H9 (cell line): ENCODE measurements around the gene JAG2. TPM values are rescaled to one million over a fixed set of nuclear protein-coding genes. Genes with fewer than 3 reads are reported as not detected.

Experiments
- DNase-seq: peaks from one replicate; pipeline ENCODE4 v3.0.0-alpha.2; 2017
- H2AFZ ChIP-seq: one replicate; pipeline ENCODE4 v1.6.1; 2013; ENCODE audit warnings: mild to moderate bottlenecking, low read length, control low read depth, moderate library complexity
- H2AK5ac ChIP-seq: 2 replicates; pipeline ENCODE4 v1.6.1; 2013; ENCODE audit warnings: low read length, control low read depth, mixed read lengths; ENCODE audit not compliant: insufficient read length
- H2BK120ac ChIP-seq: one replicate; pipeline ENCODE4 v1.6.1; 2013; ENCODE audit warnings: low read depth, mild to moderate bottlenecking, low read length, control low read depth, inconsistent platforms; ENCODE audit not compliant: poor library complexity, severe bottlenecking
- H2BK12ac ChIP-seq: 2 replicates; pipeline ENCODE4 v1.6.1; 2013; ENCODE audit warnings: low read length, control low read depth, mixed read lengths, low read depth; ENCODE audit not compliant: insufficient read length
- H2BK15ac ChIP-seq: 2 replicates; pipeline ENCODE4 v1.6.1; 2013; ENCODE audit warnings: low read depth, low read length, control low read depth
- H2BK20ac ChIP-seq: one replicate; pipeline ENCODE4 v1.6.1; 2013; ENCODE audit warnings: low read depth, mild to moderate bottlenecking, low read length, control low read depth, inconsistent platforms; ENCODE audit not compliant: poor library complexity, severe bottlenecking
- H2BK5ac ChIP-seq: 2 replicates; pipeline ENCODE4 v1.6.1; 2013; ENCODE audit warnings: low read length, control low read depth, mixed read lengths; ENCODE audit not compliant: insufficient read length
- H3K14ac ChIP-seq: 2 replicates; pipeline ENCODE4 v1.6.1; 2013; ENCODE audit warnings: low read length, control low read depth; ENCODE audit not compliant: insufficient read depth
- H3K18ac ChIP-seq: 2 replicates; pipeline ENCODE4 v1.6.1; 2013; ENCODE audit warnings: low read depth, mild to moderate bottlenecking, mixed read lengths, low read length, control low read depth; ENCODE audit not compliant: insufficient read length
- H3K23ac ChIP-seq: 2 replicates; pipeline ENCODE4 v1.6.1; 2013; ENCODE audit warnings: low read length, control low read depth, mixed read lengths, low read depth; ENCODE audit not compliant: insufficient read length
- H3K23me2 ChIP-seq: 2 replicates; pipeline ENCODE4 v1.6.1; 2013; ENCODE audit warnings: low read depth, mild to moderate bottlenecking, mixed read lengths, low read length, control low read depth; ENCODE audit not compliant: insufficient read length, poor library complexity, severe bottlenecking
- H3K27ac ChIP-seq: 2 replicates; pipeline ENCODE4 v1.5.1; 2013; ENCODE audit warnings: low read length, control low read depth, mixed read lengths, low read depth; ENCODE audit not compliant: insufficient read length
- H3K27me3 ChIP-seq: 2 replicates; pipeline ENCODE4 v1.6.1; 2013; ENCODE audit warnings: low read length, control low read depth, inconsistent platforms; ENCODE audit not compliant: insufficient read depth
- H3K4ac ChIP-seq: 2 replicates; pipeline ENCODE4 v1.6.1; 2013; ENCODE audit warnings: low read depth, mild to moderate bottlenecking, control low read depth, inconsistent platforms, low read length, moderate library complexity
- H3K4me1 ChIP-seq: 2 replicates; pipeline ENCODE4 v1.6.1; 2013; ENCODE audit warnings: low read length, control low read depth, inconsistent platforms; ENCODE audit not compliant: insufficient read depth
- H3K4me2 ChIP-seq: 2 replicates; pipeline ENCODE4 v1.6.1; 2013; ENCODE audit warnings: low read length, control low read depth, mixed read lengths; ENCODE audit not compliant: insufficient read length, insufficient read depth
- H3K56ac ChIP-seq: 2 replicates; pipeline ENCODE4 v1.6.1; 2013; ENCODE audit warnings: low read depth, mild to moderate bottlenecking, mixed read lengths, low read length, control low read depth; ENCODE audit not compliant: insufficient read length
- H3K79me1 ChIP-seq: 2 replicates; pipeline ENCODE4 v1.6.1; 2013; ENCODE audit warnings: low read depth, mild to moderate bottlenecking, moderate library complexity, low read length, control low read depth, inconsistent platforms; ENCODE audit not compliant: insufficient read depth, poor library complexity, severe bottlenecking
- H3K79me2 ChIP-seq: 2 replicates; pipeline ENCODE4 v1.6.1; 2013; ENCODE audit warnings: low read length, control low read depth, inconsistent platforms; ENCODE audit not compliant: insufficient read depth
- H3K9ac ChIP-seq: 2 replicates; pipeline ENCODE4 v1.6.1; 2013; ENCODE audit warnings: low read length, control low read depth, mixed read lengths; ENCODE audit not compliant: insufficient read length; ENCODE audit errors: extremely low read depth
- H3K9me3 ChIP-seq: one replicate; pipeline ENCODE4 v1.6.1; 2013; ENCODE audit warnings: low read depth, low read length, inconsistent platforms; ENCODE audit not compliant: control insufficient read depth
- H3T11ph ChIP-seq: one replicate; pipeline ENCODE4 v1.6.1; 2013; ENCODE audit warnings: mild to moderate bottlenecking, low read length, control low read depth, inconsistent platforms
- H4K20me1 ChIP-seq: one replicate; pipeline ENCODE4 v1.6.1; 2013; ENCODE audit not compliant: control insufficient read depth, insufficient read length, insufficient read depth
- H4K5ac ChIP-seq: 2 replicates; pipeline ENCODE4 v1.6.1; 2013; ENCODE audit warnings: low read depth, mild to moderate bottlenecking, mixed read lengths, low read length, control low read depth; ENCODE audit not compliant: insufficient read length
- H4K8ac ChIP-seq: replicated peaks from 2 replicates; pipeline ENCODE4 v1.6.1; 2013; ENCODE audit warnings: low read length, control low read depth, mixed read lengths, low read depth; ENCODE audit not compliant: insufficient read length
- H4K91ac ChIP-seq: 2 replicates; pipeline ENCODE4 v1.6.1; 2013; ENCODE audit warnings: low read depth, mild to moderate bottlenecking, moderate library complexity, mixed read lengths, low read length, control low read depth; ENCODE audit not compliant: insufficient read length
- H3K27ac Mint-ChIP-seq, 3 experiments: 2 replicates in 2 of 3; 3 replicates in 1 of 3; pipeline ENCODE4 v1.8.0; 2020 to 2021; ENCODE audit warnings: mixed read lengths in 3 of 3, mild to moderate bottlenecking in 1 of 3, moderate library complexity in 1 of 3
- H3K27me3 Mint-ChIP-seq: 2 replicates; pipeline ENCODE4 v1.8.0; 2021; ENCODE audit warnings: low read depth, mild to moderate bottlenecking, moderate library complexity, mixed read lengths
- H3K36me3 Mint-ChIP-seq, 3 experiments: 2 replicates in 2 of 3; 3 replicates in 1 of 3; pipeline ENCODE4 v1.8.0; 2020 to 2021; ENCODE audit warnings: low read depth in 3 of 3, mixed read lengths in 3 of 3; ENCODE audit not compliant: insufficient read depth in 1 of 3
- H3K4me1 Mint-ChIP-seq, 2 experiments: 2 replicates each; pipeline ENCODE4 v1.8.0; 2020; ENCODE audit warnings: mixed read lengths in 2 of 2
- H3K4me3 Mint-ChIP-seq, 2 experiments: 2 replicates in 1 of 2; 3 replicates in 1 of 2; pipeline ENCODE4 v1.8.0; 2020 to 2021; ENCODE audit warnings: mild to moderate bottlenecking in 2 of 2, mixed read lengths in 2 of 2, moderate library complexity in 1 of 2
- H3K9me3 Mint-ChIP-seq, 2 experiments: 2 replicates in 1 of 2; 3 replicates in 1 of 2; pipeline ENCODE4 v1.8.0; 2020; ENCODE audit warnings: mild to moderate bottlenecking in 2 of 2, mixed read lengths in 2 of 2, moderate library complexity in 1 of 2
- WGBS: extraction: QIAGEN DNeasy Blood & Tissue Kit; methylation state at CpG from one replicate; pipeline ENCODE4 v1.1.7; 2013; ENCODE audit warnings: missing lambda C conversion rate, low lambda C conversion rate, mixed read lengths; ENCODE audit not compliant: insufficient read length; ENCODE audit errors: extremely low coverage; 5-methylcytosine and 5-hydroxymethylcytosine counted together
- total RNA-seq: library from RNA; stranded (reverse); gene quantifications from 2 replicates; pipeline ENCODE4 v1.2.1, GENCODE V29; 2021
- TF ChIP-seq, protein P1 (sequence below): fragments of 200-600 bp; sonication (generic); conservative IDR thresholded peaks from 3 replicates; pipeline ENCODE4 v1.8.0; 2021; ENCODE audit warnings: antibody characterized with exemption, mild to moderate bottlenecking

Gene JAG2
- total RNA-seq, 1 experiment from 2014 or later, result 11.4 TPM

GRCh38 chr14:105139831-105140239, 28.7 kb downstream of the JAG2 start:
- no peak overlapping the region for H2AK5ac ChIP-seq
- no peak overlapping the region for H3K4me2 ChIP-seq
- Mint-ChIP-seq H3K4me3 (no peak overlapping the region), H3K27me3 (no peaks in the 10 kb centered on the region; the same call in none of the 2 replicates), H3K4me1 (peaks cover 0 to 4% of the 10 kb centered on the region in 2 experiments; a peak in 1 of 4 replicates), H3K27ac (no peak overlapping the region), H3K9me3 (peaks cover 7 to 17% of the 10 kb centered on the region in 2 experiments), H3K36me3 (peaks cover 0 to 19% (median 10%) of the 10 kb centered on the region in 3 experiments; a peak in 4 of 7 replicates)
- no peak overlapping the region for H3K4ac ChIP-seq
- H2BK12ac ChIP-seq, result no peak overlapping the region
- H2BK120ac ChIP-seq, result no peak overlapping the region
- H2BK15ac ChIP-seq, result no peak overlapping the region
- H3K18ac ChIP-seq, result no peak overlapping the region
- H4K20me1 ChIP-seq, result no peaks in the 10 kb centered on the region
- no peak overlapping the region for H4K5ac ChIP-seq
- no peaks in the 10 kb centered on the region for H3K27me3 ChIP-seq
- no peak overlapping the region for H2BK5ac ChIP-seq
- WGBS, result no CpG with 5 or more reads among the region's 5 CpGs
- no peaks in the 10 kb centered on the region for H3K9me3 ChIP-seq
- H3K79me1 ChIP-seq, result no peaks in the 10 kb centered on the region
- peak; percentile 9 for DNase-seq
- TF ChIP-seq, protein P1, sequence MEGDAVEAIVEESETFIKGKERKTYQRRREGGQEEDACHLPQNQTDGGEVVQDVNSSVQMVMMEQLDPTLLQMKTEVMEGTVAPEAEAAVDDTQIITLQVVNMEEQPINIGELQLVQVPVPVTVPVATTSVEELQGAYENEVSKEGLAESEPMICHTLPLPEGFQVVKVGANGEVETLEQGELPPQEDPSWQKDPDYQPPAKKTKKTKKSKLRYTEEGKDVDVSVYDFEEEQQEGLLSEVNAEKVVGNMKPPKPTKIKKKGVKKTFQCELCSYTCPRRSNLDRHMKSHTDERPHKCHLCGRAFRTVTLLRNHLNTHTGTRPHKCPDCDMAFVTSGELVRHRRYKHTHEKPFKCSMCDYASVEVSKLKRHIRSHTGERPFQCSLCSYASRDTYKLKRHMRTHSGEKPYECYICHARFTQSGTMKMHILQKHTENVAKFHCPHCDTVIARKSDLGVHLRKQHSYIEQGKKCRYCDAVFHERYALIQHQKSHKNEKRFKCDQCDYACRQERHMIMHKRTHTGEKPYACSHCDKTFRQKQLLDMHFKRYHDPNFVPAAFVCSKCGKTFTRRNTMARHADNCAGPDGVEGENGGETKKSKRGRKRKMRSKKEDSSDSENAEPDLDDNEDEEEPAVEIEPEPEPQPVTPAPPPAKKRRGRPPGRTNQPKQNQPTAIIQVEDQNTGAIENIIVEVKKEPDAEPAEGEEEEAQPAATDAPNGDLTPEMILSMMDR, result no peak
- H3T11ph ChIP-seq, result no peak overlapping the region
- H3K56ac ChIP-seq, result no peak overlapping the region
- no peak overlapping the region for H3K9ac ChIP-seq
- no peak overlapping the region for H2BK20ac ChIP-seq
- H3K14ac ChIP-seq, result no peak overlapping the region
- H3K4me1 ChIP-seq, result no peaks in the 10 kb centered on the region
- no peak overlapping the region for H4K8ac ChIP-seq
- H3K23ac ChIP-seq, result no peak overlapping the region
- H3K79me2 ChIP-seq, result no peaks in the 10 kb centered on the region
- no peak overlapping the region for H2AFZ ChIP-seq
- H4K91ac ChIP-seq, result no peak overlapping the region
- H3K23me2 ChIP-seq, result no peaks in the 10 kb centered on the region
- H3K27ac ChIP-seq, result no peak overlapping the region
